Stimulated activated CD8-positive, alpha-beta memory T cell treated with anti-CD3 and anti-CD28 coated beads, Interleukin-4, amount 100 ng/mL, for 48 hours (primary cell): Measurements from ENCODE around the gene FOXD4.
A peak's percentile ranks its signal among the peaks of the same experiment; 100 is the strongest.
"Not testable (repeated sequence)": the region's sequence is repeated elsewhere in the genome, so short reads cannot be mapped to it uniquely, and the experiment has no call there.

Source experiments
- DNase-seq: peaks from one replicate; pipeline ENCODE4 v3.0.0-alpha.2; 2020

Gene FOXD4

DNA sequence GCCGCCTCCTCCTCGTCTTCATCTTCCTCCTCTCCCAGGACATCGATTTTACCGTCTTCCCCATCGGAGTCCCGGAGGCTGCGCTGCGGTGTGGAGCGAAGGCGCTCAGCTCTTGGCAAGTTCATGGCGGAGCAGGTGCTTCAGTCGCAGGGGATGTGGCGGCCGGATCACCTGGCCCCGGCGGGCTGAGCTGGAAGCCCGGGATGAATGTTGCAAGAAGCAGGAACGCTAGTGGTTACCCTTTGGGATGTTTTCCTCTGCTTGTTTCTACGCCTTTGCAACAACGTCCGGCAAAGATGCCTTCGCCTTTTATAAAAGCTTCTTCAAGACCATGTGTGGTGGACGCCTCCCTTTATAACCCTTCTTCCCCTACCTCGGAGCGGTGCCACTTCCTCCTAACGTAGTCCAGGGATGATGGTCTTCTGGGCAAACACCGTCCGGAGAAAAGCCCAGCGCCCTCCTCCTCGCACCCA, at the start of gene FOXD4:
Gene FOXD4, minus strand, starts transcription at position 423 of the 473 bp plus-strand sequence. Its CDS starts 298 bp downstream, at position 125.
- DNase-seq, result not testable (repeated sequence)

DNA sequence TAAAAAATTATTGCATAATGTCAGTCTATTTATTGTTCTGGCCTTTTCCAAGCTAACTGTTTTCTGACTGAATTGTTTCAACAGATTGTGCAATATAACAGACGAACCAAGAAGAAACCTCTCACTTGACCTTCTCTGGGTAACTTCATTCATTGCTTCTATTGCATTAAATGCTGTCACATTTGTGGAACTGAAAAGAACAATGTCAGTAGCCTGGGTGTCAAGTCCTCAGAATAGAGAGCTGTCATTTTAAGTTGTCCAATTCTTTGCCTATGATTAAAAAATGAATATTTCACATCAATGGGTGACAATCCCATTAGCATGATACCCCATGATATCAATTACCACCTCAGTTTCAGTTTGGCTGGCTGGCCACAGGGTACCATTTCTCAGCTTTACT, 41.7 kb upstream of the FOXD4 start:
- DNase-seq, result not testable (repeated sequence)

DNA sequence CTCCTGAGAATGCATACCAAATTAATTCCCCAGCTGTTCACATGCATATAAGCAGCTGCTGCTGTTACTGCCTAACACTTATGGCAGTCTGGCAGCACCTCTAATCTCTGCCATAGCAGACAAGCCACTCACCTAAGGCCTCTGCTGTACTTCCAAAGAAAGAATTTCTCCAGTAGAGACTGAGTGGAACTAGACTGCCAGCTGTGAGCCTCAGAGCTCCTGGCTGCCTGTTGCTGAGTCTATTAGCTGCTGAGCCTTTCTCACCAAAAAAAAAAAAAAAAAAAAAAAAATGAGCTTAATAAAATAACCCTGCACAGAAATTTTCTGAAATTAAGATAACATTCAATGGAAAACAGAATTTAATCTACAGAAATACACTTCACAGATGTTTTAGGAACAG, 33.0 kb upstream of the FOXD4 start:
- not testable (repeated sequence) for DNase-seq

DNA sequence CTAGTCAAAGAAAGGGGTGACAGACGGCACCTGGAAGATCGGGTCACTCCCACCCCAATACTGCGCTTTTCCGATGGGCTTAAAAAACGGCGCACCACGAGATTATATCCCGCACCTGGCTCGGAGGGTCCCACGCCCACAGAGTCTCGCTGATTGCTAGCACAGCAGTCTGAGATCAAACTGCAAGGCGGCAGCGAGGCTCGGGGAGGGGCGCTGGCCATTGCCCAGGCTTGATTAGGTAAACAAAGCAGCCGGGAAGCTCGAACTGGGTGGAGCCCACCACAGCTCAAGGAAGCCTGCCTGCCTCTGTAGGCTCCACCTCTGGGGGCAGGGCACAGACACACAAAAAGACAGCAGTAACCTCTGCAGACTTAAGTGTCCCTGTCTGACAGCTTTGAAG, 21.7 kb upstream of the FOXD4 start:
- not testable (repeated sequence) for DNase-seq

DNA sequence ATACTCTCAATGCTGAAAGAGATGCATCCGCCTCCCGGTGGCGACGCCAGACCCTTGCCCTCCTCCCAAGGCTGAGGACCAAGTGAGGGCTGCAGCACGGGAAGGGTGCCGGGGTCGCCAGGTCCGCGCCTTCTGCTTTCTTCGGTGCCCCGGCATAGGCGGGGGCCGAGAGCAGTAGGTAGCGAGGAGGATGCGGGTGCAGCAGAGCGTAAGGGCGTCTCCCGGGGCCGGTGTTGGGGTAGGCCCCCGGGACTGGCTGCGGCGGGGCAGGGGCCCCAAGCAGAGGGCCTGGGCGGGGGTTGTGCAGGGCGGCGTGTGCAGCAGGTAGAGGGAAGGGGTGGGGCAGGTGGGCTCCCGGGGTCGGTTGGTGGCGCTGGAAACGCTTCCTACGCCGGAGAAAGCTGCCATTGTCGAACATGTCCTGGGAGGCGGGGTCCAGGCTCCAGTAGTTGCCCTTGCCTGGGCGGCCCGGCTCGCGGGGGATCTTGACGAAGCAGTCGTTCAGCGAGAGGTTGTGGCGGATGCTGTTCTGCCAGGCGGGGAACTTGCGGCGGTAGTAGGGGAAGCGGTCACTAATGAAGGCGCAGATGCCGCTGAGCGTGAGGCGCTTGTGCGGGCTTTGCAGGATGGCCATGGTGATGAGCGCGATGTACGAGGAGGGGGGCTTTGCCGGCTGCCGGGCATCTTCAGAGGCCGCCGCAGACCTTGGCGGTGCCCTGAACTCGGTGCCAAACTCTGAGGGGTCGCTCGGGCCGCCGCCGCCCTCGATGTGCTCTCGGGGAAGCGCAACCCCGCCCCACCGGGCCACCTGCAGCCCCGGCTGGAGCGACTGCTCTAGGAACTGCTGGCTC, 848 bp downstream of the FOXD4 start:
- peak; percentile 53 for DNase-seq

DNA sequence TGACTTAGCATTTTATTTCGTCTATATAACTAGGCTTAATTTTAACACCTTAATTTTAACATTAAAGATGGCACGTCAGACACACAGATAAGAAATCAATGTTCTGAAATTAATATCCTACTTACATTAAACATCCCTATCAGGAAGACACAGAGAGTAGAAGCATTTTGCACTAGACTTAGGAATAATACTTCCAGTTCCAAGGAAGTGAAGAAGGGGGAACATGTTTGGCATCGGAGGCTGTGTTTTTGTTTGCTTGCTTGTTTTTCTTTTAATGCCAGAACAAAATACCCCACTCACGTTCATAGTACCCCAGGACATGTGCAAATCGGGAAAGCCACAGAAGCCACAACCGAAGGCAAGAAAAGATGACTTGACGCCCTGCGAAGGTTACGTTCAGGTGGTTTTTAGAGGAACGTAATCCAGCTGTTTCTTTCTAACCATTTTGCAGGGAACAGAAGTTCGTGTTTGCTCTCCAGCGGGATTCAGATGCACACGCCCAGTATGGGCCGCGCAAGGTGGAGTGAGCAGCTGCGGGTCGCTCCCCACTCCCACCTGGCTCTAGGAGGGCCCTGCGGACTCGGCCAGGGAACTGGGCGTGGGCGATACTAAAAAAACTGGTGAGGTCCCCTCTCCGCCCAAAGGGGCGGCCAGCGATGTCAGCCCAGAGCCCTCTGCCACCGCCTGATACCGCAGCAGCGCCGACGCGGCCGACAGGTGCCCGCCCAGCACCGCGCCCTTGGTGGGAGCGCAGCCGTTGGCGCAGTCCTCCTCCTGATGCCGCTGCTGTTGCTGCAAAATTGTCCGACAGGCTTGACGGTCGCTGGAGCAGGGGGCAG, 1.8 kb downstream of the FOXD4 start:
- not testable (repeated sequence) for DNase-seq

DNA sequence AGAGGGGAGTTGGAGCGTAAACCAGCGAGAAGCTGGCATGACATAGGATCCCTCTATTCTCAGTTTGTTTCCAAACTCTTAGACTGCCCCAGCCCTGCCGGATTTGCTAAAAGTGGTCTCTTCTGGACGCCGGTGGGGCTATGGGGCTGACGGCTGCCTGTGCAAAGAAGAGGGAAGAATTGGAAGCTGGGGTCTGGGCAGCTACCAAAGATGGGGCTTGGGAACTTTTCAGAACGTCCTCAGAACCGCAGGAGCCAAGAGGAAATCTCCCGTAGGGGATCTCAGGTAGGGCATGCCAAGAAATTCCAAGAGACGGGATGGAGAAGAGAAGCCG, 3.1 kb downstream of the FOXD4 start:
- peak; percentile 34 for DNase-seq

DNA sequence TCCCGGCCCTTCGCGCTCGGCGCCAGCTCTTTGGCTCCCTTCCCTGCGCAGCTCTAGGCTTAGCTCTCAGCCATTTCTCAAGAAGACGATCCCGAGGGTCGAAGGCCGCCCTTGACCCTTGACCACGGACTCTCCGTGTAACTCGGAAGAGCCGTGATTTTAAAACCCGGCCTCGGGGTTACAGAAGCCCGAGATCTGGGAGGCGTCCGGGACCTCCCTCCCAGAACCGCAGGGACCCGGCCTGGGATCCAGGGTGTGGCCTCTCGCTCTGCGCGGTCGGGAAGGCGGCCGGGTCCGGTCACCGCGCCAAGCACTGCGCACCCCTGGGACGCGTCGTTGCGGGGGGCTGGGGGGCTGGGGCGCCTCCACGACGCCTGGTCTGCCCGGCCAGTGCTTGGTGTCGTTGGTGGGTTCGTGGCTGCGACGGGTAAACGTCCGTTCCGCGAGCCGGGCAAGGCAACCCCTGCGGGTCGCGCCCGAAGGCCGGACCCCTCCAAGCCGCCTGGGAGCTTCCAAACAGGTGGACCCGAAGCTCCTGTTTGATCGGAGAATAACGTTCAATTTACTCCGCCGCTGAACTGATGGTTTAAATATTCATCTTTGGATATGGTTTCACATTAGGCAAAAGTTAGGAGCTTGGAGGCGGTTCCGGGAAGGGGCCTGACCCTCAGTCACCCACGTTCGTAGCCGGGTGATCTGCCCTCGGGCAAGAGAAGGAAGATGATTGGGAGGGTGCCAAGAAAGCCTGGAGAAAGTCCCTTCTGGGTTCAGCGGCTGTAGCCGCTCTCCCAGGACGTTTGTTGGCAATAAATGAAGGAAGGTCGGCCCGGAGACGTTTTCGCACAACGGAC, 3.7 kb downstream of the FOXD4 start:
- peak; percentile 33 for DNase-seq

DNA sequence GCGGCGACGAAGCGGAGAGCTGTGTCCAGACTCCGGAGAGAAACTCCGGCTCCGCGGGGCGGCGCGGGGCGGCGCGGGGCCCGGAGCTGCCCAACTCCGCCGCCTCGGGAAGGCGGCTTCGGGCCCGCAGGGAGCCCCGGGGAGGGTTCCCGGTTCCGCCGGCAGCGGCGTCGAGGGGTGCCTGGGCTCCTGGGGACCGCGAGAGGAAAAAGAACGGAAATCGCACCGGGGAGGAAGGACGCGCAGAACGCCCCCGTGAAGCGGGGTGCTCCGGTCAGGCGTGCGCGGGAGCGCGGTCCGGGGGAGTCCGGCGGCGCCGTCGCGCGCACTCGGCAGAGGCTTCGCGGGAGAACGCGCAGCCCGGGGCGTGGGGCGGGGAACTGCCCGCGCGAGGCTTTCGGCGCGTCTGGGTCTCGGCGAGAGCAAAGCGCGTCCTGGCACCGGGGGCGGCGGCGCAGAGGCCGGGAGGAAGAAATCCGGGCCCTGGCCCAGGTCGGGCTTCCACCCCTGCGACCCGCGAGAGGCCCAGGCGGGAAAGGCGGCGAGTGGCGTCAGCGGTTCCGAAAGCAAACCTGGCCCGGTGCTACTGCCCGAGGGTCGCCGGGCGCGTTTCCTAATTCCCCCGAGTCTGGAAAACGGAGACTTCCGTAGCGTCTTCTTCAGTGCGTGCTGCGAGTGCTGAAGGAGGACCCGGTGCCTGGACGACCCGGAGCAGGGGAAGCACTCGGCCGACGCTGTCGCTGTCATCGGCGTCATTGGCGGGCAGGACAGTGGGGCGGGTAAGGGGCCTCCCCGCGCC, 4.5 kb downstream of the FOXD4 start:
- DNase-seq, result peak; percentile 58

DNA sequence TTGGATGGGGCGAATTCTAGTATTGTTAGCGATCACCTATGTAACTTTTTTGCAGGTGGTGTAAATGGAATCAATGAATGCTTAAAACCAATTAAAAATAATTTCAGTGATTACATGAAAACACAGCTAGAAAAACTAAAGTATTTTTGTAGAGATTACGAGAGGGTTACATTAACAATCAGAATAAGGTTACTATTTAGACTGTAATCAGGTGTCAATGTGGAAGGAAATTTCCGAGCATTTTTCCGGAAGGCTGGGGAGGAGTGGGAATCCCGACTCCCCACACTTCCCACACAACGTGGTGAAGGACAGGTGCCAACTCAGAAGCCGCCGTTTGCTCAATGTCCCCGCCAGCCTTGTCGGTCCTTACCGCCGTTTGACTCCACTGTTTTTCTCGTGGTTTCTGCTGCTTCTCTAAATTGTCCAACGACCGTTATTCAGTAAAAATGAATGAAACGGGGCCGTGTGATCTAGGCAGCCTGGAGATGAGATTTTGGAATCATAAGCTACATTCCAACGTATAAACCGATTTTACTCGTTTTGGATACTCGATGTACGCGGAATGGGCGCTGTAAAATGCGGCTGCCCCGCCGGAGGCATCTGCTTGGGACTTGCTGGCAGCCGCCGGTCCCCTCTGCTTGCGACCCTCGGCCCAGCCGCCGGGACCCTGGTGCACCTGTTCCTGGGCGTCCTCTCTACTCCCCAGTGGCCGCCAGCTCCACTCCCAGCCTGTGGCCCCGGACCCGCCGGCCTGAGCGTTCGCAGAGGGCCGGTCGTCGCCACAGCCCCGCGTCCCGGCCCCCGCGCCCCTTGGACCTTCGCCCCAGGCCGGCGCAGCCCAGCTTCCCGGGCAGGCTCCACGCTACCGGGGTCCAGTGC, 5.4 kb downstream of the FOXD4 start:
- DNase-seq, result not testable (repeated sequence)

DNA sequence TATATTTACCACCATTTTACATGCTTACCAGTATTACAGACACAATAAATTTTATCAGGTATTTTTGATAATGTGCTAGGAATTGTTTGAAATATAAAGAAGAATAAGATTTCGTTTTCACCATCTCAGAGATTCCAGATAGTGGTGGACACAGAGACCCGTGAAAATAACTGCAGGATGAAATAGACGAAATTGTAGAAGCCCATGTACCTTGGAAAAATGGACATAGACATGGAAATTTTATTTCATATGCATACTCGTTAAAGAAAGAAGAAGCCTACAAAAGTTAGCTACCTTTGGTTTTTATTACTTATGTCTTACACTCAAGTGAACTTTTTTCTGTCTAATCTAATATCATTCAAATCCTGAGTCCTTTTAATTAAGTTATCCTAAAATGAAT, 7.5 kb downstream of the FOXD4 start:
- DNase-seq, result not testable (repeated sequence)

DNA sequence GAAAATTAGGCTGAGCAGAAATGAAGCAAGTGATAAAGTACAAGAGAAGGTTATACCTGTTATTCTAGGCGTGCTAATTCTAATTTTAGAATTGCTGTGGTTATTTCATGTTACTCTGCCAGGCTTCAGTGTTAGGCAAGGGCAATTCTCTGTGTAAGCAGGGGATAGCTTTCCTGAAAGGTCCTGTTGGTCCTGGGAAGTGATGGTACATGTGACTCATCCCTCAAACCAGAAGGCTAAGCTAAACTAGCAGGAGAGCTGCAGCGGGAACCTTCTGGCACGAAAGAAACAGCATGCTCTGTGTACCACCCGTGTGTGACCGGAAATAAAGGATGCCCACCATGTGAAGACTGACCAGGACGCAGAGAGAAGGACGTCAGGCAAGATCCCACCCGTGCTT, 8.7 kb downstream of the FOXD4 start:
- DNase-seq, result not testable (repeated sequence)

DNA sequence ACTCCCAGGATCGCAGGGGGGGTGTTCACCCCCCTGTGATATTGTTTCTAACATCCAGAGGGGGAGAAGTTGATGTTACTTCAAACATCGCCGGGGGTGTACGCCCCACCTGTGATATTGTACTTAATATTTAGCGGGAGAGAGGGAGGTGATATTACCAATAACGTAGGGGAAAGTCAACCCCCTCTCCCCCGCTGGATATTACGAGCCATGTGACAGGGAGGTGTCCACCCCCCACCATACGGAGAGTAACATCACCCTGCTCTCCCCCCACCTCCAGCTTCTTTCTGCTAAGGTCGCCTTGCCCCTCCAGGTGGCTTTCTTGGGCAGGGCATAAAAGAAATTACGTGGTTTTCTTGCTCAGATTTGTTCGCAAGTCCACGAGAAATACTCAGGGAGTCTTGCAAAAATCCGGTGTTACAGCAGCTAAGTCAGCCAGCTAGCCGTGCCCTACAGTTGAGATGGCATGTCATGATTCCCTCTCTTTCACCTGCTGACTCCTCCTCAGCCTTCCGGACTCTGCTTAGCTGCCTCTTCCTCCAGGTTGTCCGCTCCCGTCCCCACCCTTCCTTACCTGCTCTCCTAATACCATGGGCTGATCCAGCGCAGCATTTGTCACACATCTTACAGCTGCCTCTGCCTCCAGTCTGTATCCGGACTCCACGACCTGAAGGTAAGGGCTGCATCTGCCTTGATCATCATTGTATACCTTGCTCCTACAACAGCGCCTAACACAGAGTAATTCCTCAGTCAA, 9.3 kb downstream of the FOXD4 start:
- DNase-seq, result not testable (repeated sequence)

DNA sequence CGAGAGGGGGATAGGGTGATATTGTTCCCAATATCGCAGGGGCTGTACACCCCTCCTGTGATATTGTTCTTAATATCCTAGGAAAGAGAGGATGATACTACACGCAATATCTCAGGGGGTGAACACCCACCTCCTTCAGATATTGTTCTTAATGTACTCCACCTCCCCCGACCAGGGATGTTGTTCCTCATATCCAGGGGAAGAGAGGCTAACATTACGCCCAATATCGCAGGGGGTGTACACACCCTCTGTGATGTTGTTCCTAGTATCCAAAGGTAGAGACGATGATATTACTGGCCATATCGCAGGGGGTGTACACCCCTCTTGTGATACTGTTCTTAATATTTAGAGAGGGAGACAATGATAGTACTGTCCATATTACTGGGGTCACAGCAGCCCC, 12.2 kb downstream of the FOXD4 start:
- not testable (repeated sequence) for DNase-seq

DNA sequence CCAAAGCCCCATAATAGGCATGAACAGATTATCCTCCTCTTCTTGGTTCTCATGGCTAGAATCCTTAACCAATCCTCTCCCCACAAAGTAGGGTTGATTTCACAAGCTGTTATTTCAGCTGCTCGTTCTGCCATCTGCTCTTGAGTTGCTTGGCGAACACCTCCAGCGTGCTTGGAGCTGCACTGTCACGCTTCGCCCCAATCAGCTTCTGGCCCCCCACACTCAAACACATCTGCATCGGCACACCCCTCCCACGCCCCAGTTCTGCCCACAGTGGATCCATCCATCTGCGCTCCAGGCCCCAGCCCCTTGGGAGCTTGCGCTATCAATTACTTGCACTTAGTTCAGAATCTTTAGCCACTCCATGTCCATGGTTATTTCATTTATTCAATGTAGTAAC, 17.8 kb downstream of the FOXD4 start:
- not testable (repeated sequence) for DNase-seq

DNA sequence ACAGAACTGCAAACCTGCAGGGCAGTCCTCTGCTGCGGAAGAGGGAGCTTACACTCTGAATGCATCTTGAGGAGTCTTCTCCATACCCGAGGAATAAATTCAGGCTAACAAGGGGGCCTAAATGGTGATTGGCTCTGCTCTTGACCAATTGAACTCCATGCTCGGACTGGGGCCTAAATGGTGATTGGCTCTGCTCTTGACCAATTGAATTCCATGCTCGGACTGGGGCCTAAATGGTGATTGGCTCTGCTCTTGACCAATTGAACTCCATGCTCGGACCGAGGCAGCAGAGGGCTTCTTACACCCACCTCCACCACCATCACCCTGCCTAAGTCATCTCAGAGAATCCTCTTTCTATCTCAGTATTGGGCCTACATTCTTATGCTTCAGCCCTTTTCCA, 18.4 kb downstream of the FOXD4 start:
- DNase-seq, result not testable (repeated sequence)

DNA sequence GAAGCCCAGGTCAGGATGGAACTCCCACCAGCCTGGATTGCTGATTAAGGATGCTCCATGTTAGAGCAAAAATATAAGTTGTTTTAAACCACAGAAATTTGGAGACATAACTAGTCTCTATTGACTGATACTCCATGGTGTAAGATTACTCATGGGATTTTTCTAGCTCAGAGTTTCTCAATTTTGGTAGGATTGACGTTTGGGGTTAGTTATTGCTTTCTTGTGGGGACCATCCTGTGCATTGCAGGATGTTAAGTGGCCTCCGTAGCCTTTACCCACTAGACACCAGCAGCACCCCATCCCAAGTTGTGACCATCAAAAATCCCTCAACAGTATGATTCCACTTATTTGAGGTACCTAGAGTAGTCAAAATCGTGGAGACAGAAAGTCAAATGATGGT, 19.4 kb downstream of the FOXD4 start:
- DNase-seq, result not testable (repeated sequence)

DNA sequence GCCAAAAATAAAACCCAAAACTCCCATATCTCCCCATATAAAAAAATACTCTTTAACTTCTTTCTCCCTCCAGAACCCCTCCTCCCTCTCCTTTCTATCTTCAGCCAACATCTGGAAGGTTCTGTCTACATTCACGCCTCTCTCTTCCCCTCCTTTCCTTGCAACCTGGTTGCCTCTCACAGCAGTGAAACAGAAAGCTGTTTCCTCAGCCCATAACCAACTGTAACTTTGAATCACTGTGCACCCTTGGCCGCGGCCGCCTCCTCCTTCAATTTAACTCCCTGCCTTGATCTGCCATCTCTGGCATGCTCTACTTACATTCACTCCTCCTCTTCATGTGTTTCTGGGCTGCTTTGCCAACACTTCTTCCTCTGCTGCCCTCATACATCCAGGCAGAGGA, 23.2 kb downstream of the FOXD4 start:
- not testable (repeated sequence) for DNase-seq

DNA sequence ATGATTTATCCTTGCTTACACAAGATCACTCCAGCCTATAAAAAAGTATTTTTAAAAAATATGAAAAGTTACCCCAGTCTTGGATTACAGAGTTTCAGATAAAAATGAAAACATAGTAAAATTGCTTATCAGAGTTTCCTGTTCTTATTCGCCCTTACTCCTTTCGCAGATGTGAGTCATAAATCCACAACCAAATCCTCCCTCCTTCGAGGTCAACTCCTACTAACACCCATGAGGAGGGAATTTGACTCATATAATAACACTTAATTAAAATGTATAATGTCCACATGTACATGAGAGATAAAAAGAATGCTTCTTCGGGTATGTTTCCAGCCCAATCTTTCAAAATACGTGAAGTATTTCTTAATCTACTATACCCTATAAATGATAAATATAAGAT, 23.9 kb downstream of the FOXD4 start:
- DNase-seq, result not testable (repeated sequence)

DNA sequence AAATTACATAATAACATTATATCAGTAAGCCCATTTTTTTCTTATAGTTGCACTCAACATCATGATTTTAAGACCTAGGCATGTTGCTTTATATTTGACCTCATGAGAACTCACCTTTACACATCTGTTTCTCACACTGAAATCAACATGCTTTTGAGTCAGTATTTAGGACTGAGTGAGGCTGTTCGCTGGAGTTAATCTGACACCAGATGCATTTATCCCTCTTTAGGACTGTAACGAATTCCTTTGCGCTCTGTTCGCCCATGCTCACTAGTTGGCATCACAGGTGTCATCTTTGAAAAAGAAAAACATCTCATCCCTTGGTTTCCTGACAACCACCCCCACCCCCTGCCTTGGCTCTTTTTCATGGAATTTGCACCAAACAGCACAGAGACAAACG, 24.3 kb downstream of the FOXD4 start:
- DNase-seq, result not testable (repeated sequence)
